ENCODE data around the gene TENT5D.

Gene TENT5D

DNA sequence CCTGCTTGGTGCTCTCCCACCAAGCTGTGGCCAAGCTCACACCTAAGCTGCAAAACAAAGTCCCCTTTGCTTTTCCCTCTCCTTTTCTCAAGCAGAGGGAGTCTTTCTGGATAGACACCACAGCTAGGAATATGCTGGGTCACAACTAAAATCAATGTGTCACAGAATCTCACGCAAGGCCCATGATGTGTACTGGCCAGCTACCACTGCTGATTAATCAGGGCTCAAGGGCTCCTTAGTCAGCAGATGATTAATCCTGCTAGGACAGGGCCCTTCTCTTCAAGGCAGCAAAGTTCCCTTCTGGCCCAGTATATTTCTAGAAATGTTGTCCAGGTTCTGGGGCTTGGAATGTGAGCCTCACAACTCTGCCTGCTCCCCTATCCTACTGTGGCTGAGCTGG is 32.0 kb upstream of the TENT5D start (continued):
- TF ChIP-seq ZNF449 (tag by site-specific recombination; IDR thresholded peaks at IDR 0.05) (no peak), ZNF19 (tag by site-specific recombination; IDR thresholded peaks at IDR 0.05; ENCODE audit: low read depth) (no peak), ZNF274 (IDR thresholded peaks at IDR 0.05; ENCODE audit: low read length) (no peak), ZNF274 (tag by site-specific recombination; IDR thresholded peaks at IDR 0.05; ENCODE audit: borderline replicate concordance) (no peak), WT1 (tag by site-specific recombination; IDR thresholded peaks at IDR 0.05) (no peak), ZNF530 (tag by site-specific recombination; IDR thresholded peaks at IDR 0.05; ENCODE audit: low read depth) (no peak)

- Histone ChIP-seq H3K36me3 (ENCODE audit: control insufficient read depth in 2 of 2, insufficient read depth in 1 of 2, low read length in 2 of 2) (no peaks in the 10 kb centered on the region), H3K4me1 (ENCODE audit: control insufficient read depth, insufficient read depth, low read length) (no peaks in the 10 kb centered on the region), H3K27ac (ENCODE audit: extremely low read depth, low read depth, low read length) (no peak overlapping the region), H3K9me3 (ENCODE audit: control insufficient read depth, insufficient read depth, low read depth, low read length) (no peaks in the 10 kb centered on the region), H3K4me3 (ENCODE audit: low read depth, low read length) (no peak overlapping the region)
- no peak for TF ChIP-seq ZNF785 (tag by site-specific recombination; IDR thresholded peaks at IDR 0.05)
- no peak for TF ChIP-seq ZSCAN5A (tag by site-specific recombination; IDR thresholded peaks at IDR 0.05)
- no peak for TF ChIP-seq ZNF571 (tag by site-specific recombination; IDR thresholded peaks at IDR 0.05)
- TF ChIP-seq, protein P1, sequence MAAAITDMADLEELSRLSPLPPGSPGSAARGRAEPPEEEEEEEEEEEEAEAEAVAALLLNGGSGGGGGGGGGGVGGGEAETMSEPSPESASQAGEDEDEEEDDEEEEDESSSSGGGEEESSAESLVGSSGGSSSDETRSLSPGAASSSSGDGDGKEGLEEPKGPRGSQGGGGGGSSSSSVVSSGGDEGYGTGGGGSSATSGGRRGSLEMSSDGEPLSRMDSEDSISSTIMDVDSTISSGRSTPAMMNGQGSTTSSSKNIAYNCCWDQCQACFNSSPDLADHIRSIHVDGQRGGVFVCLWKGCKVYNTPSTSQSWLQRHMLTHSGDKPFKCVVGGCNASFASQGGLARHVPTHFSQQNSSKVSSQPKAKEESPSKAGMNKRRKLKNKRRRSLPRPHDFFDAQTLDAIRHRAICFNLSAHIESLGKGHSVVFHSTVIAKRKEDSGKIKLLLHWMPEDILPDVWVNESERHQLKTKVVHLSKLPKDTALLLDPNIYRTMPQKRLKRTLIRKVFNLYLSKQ (tag by site-specific recombination; IDR thresholded peaks at IDR 0.05; ENCODE audit: borderline replicate concordance) = no peak
- no peak for TF ChIP-seq FEZF1 (tag by site-specific recombination; IDR thresholded peaks at IDR 0.05)
- TF ChIP-seq ZNF302 (tag by site-specific recombination; IDR thresholded peaks at IDR 0.05; ENCODE audit: low read depth) = no peak
- no peak for TF ChIP-seq WT1 (tag by site-specific recombination; IDR thresholded peaks at IDR 0.05)
- TF ChIP-seq ZNF654 (tag by site-specific recombination; IDR thresholded peaks at IDR 0.05; ENCODE audit: low read depth) = no peak
- ChIA-PET POLR2A (no interaction called here), CTCF (no interaction called here)
Measured at GRCh38 chrX:80412042-80412441, 8.2 kb upstream of the TENT5D start.

DNA sequence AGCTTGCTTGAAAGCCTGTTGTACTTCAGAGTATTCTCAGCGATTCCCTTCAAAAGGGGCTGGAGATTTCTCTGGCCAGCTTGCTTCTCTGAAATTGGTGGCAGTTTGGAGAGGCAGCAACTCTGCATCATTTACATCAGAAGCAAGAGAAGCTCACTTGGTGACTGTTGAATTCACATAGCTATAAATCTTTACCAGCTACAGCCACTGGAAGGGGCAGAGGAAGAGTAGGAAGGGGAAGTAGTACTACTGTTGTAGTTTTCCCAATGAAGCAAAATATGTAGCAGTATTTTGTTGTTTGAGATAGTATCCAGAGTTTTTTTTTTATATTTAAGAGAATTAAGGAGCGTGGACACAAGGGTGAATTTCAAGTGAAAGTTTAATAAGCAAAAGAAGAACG is 2.8 kb downstream of the TENT5D start:
- ChIA-PET POLR2A (no interaction called here), CTCF (no interaction called here)
- H3K36me3 ChIP-seq (ENCODE audit: control insufficient read depth in 2 of 2, insufficient read depth in 1 of 2, low read length in 2 of 2) = no peaks in the 10 kb centered on the region
- peaks cover 2% of the 10 kb centered on the region for H3K9me3 ChIP-seq (ENCODE audit: control insufficient read depth, insufficient read depth, low read depth, low read length)
- no peaks in the 10 kb centered on the region for H3K4me1 ChIP-seq (ENCODE audit: control insufficient read depth, insufficient read depth, low read length)
- no peak overlapping the region for H3K4me3 ChIP-seq (ENCODE audit: low read depth, low read length)
- no peak overlapping the region for H3K27ac ChIP-seq (ENCODE audit: extremely low read depth, low read depth, low read length)
- TF ChIP-seq GLI2 (tag by site-specific recombination; IDR thresholded peaks at IDR 0.05; ENCODE audit: borderline replicate concordance, low read depth) = no peak
- TF ChIP-seq, protein P2, sequence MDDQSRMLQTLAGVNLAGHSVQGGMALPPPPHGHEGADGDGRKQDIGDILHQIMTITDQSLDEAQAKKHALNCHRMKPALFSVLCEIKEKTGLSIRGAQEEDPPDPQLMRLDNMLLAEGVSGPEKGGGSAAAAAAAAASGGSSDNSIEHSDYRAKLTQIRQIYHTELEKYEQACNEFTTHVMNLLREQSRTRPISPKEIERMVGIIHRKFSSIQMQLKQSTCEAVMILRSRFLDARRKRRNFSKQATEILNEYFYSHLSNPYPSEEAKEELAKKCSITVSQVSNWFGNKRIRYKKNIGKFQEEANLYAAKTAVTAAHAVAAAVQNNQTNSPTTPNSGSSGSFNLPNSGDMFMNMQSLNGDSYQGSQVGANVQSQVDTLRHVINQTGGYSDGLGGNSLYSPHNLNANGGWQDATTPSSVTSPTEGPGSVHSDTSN (CRISPR knock-in tag; IDR thresholded peaks at IDR 0.05) = no peak
- no peak for TF ChIP-seq ZEB2 (tag by site-specific recombination; IDR thresholded peaks at IDR 0.05)
- no peak for TF ChIP-seq ZNF76 (tag by site-specific recombination; IDR thresholded peaks at IDR 0.05; ENCODE audit: borderline replicate concordance, low read depth)
- TF ChIP-seq, protein P3, sequence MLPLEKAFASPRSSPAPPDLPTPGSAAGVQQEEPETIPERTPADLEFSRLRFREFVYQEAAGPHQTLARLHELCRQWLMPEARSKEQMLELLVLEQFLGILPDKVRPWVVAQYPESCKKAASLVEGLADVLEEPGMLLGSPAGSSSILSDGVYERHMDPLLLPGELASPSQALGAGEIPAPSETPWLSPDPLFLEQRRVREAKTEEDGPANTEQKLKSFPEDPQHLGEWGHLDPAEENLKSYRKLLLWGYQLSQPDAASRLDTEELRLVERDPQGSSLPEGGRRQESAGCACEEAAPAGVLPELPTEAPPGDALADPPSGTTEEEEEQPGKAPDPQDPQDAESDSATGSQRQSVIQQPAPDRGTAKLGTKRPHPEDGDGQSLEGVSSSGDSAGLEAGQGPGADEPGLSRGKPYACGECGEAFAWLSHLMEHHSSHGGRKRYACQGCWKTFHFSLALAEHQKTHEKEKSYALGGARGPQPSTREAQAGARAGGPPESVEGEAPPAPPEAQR (tag by site-specific recombination; IDR thresholded peaks at IDR 0.05) = no peak
- no peak for TF ChIP-seq KLF9 (tag by site-specific recombination; IDR thresholded peaks at IDR 0.05; ENCODE audit: low read depth)
- no peak for TF ChIP-seq ZNF416 (tag by site-specific recombination; IDR thresholded peaks at IDR 0.05)
- TF ChIP-seq ZFP41 (tag by site-specific recombination; IDR thresholded peaks at IDR 0.05; ENCODE audit: borderline replicate concordance) = no peak
- no peak for TF ChIP-seq MYNN (tag by site-specific recombination; IDR thresholded peaks at IDR 0.05; ENCODE audit: borderline replicate concordance)
- no peak for TF ChIP-seq ZNF335 (tag by site-specific recombination; conservative IDR thresholded peaks at IDR 0.05)
- TF ChIP-seq, protein P4, sequence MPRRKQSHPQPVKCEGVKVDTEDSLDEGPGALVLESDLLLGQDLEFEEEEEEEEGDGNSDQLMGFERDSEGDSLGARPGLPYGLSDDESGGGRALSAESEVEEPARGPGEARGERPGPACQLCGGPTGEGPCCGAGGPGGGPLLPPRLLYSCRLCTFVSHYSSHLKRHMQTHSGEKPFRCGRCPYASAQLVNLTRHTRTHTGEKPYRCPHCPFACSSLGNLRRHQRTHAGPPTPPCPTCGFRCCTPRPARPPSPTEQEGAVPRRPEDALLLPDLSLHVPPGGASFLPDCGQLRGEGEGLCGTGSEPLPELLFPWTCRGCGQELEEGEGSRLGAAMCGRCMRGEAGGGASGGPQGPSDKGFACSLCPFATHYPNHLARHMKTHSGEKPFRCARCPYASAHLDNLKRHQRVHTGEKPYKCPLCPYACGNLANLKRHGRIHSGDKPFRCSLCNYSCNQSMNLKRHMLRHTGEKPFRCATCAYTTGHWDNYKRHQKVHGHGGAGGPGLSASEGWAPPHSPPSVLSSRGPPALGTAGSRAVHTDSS (tag by site-specific recombination; IDR thresholded peaks at IDR 0.05) = no peak
- no peak for TF ChIP-seq REPIN1 (tag by site-specific recombination; IDR thresholded peaks at IDR 0.05; ENCODE audit: low read depth)
- no peak for TF ChIP-seq ZNF221 (tag by site-specific recombination; IDR thresholded peaks at IDR 0.05; ENCODE audit: borderline replicate concordance)
- TF ChIP-seq ZBTB17 (tag by site-specific recombination; IDR thresholded peaks at IDR 0.05) = no peak
